ENCODE results near the gene LSM14A.
"Not testable (repeated sequence)": the region's sequence is repeated elsewhere in the genome, so short reads cannot be mapped to it uniquely, and the experiment has no call there.

Gene LSM14A

DNA sequence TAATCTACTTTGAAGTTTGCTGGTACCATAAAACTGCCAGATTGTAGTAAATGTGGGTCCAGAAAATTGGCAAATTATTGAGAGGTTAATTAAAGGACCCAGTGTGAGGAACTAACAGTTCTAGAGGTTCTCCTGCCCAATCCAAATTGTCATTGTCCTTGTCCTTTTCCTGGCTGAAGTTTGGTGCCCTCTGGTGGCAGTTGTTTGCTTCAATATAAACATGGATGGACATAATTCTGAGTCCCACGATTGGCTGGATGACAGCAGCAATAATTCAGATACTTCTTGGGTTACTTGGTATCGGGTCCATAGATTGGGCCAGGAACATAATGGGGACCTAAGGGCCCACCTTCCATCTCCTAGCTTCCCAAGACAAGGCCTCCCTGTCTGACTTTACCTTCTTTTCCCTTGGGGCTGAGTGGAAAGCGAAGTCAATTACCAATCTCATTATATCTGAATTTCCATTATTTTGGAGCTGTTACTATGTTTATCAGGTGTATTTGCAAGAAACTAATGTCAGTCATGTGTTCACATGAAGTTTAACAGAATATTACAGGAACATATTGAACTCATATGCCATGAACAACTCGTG lies 48.3 kb downstream of the LSM14A start:
- in situ Hi-C loops (cut with MboI; ENCODE audit: low pct_unique_long_range_greater_than_20kb, low sequenced_read_pairs), result no loop called here
- peak; percentile 66 for DNase-seq

DNA sequence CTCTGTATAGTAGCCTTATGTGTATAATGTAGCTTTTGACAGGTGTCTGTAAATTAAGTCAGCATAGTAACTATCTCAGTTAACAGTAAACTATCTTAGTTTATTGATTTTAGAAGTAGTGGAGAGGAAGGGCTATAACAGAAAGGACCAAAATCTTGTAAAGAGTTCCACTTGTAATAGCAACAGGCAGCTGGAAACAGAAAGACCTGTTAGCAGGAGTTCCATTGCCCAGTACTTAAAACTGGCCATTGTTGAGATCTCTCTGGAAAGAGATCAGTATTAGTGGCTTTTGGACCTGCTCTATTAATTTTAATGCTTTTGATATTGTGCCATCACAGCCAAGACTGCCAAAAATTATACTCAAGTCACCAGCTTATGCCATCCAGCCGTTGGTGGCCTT lies 50.1 kb downstream of the LSM14A start:
- no peak for DNase-seq
- in situ Hi-C loops (cut with MboI; ENCODE audit: low pct_unique_long_range_greater_than_20kb, low sequenced_read_pairs), result no loop called here

DNA sequence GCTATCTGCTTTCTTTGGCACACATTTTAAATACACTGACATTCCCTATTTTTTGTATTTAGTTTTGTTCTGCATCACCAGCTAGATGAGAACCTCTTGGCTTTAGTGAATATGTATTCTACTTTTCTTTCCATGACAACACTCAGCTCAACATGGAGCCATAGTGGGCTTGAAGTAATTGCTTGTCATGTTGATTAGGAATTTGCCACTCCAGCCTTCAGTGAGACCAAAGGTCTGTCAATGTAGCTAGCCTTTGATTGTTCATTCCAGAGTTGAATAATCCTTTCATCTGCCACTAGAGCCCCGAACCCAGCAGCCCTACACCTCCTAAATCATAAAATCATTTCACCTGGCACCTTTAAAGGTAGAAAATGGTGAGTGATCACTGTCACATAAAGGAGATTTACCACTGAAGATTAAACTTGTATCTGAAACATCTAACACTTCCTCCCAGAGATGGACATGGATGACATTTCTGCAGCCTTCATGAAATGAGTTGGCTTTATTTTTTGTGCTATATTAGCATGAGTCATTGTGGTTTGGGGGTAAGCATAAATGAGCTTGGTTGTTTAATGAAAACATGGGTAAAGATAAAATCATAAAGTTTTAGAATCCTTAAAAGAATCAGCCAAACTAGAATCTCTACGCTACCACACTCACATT lies 52.8 kb downstream of the LSM14A start:
- DNase-seq, result no peak
- in situ Hi-C loops (cut with MboI; ENCODE audit: low pct_unique_long_range_greater_than_20kb, low sequenced_read_pairs), result no loop called here

DNA sequence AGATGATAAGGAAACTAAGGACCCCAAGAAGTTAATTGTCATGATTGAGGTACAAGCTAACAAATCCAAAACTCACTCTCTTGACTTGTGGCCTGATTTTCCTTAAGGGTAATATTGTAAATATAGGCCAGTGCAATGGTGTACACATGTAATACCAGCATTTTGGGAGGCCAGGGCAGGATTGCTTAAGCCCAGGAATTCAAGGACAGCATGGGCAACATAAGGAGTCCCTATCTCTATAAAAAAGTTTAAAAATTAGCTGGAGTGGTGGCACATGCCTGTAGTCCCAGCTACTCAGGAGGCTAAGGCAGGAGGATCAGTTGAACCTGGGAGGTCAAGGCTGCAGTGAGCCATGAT lies 53.3 kb downstream of the LSM14A start:
- DNase-seq, result no peak
- in situ Hi-C loops (cut with MboI; ENCODE audit: low pct_unique_long_range_greater_than_20kb, low sequenced_read_pairs), result no loop called here

DNA sequence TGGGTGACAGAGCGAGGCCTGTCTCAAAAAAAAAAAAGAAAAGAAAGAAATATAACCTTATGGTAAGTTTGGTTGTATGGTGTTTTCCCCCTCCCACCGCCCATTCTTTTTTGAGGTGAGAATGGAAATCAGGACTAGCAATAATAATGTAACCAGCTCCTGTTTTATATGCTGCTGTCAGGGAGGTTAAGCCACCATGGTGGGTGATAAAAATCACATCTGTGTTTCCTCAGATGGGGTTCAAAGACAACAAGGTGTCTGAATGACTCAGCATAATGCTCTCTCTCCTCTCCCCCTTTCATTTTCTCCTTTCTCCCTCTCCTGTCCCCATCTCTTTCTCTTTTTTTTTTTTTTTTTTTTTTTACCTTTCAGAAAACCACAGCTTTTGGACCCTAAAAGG lies 53.7 kb downstream of the LSM14A start:
- in situ Hi-C loops (cut with MboI; ENCODE audit: low pct_unique_long_range_greater_than_20kb, low sequenced_read_pairs), result no loop called here
- DNase-seq, result no peak

DNA sequence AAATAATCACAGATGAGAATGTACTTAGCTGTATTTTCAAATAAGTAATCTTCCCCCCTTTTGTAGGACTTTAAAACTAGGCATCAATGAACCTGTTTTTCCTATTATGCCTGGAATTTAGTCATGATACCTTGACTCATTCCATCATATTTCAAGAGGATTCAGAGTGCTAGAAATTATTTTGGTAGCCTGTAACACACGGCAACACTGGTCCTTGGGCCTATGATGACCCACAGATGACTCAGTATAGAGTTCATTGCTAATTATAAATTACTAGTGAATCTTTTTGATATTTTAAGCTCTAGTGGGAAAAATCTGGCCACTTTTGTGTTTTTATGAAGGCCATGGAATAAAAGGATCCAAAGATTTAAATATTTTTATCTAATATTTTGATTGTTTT lies 56.0 kb downstream of the LSM14A start:
- in situ Hi-C loops (cut with MboI; ENCODE audit: low pct_unique_long_range_greater_than_20kb, low sequenced_read_pairs), result no loop called here
- DNase-seq, result no peak

DNA sequence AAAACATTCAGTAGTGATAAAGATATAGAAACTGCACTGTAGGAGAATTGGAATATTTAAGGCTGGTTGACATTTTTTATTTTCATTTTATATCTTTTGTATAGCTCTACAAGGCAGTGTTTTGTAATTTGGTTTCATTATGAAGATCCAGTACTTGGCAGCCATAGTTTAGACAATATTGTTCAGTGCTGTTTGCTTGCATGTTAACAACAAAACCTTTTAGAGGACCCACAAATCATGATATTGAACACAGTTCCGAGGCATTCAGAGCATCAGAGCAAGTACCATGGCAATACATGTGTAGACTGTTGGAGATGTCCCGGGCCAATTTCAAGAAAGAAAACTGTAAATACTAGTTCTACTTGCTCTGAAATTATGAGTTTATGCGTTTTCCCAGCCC lies 56.5 kb downstream of the LSM14A start:
- in situ Hi-C loops (cut with MboI; ENCODE audit: low pct_unique_long_range_greater_than_20kb, low sequenced_read_pairs), result no loop called here
- DNase-seq, result no peak

DNA sequence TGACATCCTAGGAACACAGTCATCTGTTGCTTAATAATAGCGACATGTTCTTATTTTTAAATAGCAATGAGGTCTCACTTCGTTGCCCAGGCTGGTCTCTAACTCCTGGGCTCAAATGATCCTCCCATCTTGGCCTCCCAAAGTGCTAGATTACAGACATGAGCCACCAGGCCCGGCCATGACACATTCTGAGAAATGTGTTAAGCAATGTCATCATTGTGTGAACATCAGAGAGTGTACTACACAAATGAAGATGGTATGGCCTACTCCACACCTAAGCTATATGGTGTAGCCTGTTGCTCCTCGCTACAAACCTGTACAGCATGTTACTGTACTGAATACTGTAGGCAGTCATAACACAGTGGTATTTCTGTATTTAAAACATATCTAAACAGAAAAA lies 57.4 kb downstream of the LSM14A start:
- no peak for DNase-seq
- in situ Hi-C loops (cut with MboI; ENCODE audit: low pct_unique_long_range_greater_than_20kb, low sequenced_read_pairs), result no loop called here

DNA sequence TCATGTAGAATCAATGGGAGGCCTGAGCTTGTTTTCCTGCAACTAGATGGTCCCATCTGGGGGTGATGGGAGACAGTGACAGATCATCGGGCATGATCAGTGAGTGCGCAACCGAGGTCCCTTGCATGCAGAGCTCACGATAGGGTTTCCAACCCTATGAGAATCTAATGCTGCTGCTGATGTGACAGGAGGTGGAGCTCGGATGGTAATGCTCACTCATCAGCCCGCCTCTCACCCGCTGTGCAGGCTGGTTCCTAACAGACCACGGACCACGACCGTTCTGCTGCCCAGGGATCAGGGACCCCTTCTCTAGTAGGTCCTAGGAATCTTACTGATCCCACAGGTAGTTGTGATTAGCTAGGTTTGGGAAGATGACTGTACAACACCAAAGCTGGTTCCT lies 58.5 kb downstream of the LSM14A start:
- no peak for DNase-seq
- in situ Hi-C loops (cut with MboI; ENCODE audit: low pct_unique_long_range_greater_than_20kb, low sequenced_read_pairs), result no loop called here

DNA sequence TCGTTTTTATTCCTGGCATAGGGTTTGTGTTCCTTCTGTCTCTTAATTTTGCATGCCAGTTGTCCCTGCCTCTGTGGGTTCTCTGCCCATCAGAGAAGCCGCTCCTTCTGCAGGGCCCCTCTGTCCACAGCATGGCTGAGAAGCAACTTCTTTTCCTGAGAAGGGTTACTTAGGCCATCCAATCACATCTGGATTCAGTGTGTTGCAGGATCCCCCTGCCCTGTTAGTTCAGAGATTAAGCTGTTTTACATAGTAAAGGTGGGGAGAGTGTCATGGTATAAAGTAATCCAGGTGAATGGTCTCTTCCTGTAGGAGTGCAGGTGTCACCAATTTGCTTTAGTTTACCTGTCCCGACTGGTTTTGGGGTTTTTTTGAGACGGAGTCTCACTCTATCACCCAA lies 59.1 kb downstream of the LSM14A start:
- in situ Hi-C loops (cut with MboI; ENCODE audit: low pct_unique_long_range_greater_than_20kb, low sequenced_read_pairs), result no loop called here
- no peak for DNase-seq

DNA sequence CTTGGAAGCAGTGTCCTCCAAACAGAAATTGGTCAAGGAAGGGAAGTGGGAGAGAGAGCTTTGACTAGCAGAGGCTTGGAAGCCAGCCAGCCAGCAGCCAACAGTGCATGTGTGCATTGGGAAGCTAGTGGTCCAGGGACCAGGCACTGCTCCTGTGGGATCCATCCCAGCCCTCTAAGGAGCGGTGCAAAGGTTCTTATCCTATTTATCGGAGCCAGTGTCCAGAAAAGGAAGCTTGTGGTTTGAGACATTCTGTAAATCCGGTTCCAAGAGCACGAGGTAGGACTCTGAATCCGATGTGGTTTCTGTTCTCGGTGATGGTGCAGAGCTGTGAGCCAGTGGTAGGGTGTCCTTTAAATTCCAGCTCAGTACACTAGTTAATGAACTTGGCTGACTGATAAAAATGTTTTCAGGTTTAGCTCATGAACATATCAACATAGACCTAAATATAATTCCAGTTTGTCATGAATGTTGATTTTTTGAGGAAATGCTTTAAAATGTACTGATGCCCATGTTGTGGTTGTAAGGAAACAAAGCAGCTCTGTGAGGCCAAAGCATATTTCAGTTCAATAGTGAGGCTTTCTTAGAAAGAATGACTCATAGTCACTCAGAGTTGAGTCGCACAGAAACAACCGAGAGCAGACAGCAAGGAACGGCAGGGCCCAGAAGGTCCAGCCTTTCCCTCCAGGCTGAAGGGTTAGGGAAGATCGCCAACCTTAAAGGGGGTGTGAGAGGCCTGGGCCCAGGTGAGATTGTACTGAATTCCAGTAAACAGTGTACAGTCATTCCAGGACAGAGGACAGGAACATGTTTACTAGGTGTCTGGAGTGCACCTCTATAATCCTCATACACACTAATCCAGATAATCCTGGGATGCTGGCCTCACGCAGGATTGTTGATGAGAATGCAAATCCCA lies 60.5 kb downstream of the LSM14A start:
- in situ Hi-C loops (cut with MboI; ENCODE audit: low pct_unique_long_range_greater_than_20kb, low sequenced_read_pairs), result no loop called here
- peak; percentile 28 for DNase-seq

DNA sequence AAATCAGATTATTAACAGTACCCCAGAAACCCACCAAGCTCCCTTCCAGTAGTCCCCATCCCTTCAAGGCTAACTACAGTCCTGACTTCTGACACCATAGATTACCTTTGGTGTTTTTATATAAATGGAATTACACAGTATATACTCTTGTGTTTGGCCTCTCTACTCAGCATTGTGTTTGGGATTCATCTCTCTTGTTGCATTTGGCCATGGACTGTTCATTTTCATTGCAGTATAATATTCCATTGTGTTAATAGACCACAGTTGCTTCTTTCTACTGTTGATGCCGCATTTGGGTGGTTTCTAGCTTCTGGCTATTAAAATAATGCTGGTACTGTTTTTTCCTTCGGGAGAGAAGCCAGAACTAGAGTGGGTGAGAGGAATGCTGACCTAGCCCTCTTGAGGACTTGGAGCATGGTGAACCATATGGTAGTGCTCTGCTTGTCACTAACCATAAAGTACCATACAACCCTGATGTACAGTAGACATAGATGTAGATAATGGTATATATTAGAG lies 63.2 kb downstream of the LSM14A start:
- in situ Hi-C loops (cut with MboI; ENCODE audit: low pct_unique_long_range_greater_than_20kb, low sequenced_read_pairs), result no loop called here
- DNase-seq, result no peak

DNA sequence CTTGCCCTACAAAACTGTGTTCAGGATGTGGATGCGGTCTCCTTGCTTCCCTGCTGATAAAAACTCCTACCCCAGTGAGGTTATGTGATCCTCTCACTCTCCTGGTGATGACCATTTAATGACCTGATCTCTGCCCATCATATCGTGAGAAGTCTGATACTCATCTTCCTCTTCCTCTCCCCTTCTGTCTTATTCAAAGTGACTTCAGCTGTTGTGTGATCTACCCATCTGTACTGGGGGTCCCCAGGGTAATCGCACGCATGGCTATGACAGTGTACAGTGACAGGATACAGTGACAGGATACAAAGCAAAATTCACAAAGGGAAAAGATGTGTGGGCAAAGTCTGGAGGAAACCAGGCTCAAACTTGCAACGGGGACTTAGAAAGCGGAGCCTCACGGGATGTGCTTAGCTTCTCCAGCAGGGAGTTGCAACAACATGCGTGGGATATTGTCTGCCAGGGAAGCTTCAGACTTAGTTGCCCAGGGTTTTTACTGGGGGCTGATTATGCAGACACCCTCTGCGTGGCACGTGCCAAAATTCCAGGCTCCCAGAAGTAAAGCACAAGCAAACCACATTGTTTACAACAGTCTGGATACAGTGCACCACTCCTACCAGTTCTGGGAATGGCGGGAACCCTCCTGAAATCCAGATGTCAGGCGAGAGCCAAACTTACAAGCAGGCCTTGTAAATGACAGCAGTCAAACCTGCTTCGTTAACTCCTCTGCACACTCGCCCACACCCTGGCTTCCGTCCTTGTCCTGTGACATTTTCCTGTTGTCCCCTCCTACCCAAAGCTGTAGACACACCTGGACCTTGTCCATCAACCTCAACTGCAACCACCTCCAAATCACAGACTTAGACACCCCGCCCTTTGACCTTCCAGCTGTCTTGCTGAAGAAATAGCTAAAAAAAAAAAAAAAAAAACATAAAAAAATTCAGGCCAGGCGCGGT lies 64.0 kb downstream of the LSM14A start:
- in situ Hi-C loops (cut with MboI; ENCODE audit: low pct_unique_long_range_greater_than_20kb, low sequenced_read_pairs), result no loop called here
- no peak for DNase-seq

DNA sequence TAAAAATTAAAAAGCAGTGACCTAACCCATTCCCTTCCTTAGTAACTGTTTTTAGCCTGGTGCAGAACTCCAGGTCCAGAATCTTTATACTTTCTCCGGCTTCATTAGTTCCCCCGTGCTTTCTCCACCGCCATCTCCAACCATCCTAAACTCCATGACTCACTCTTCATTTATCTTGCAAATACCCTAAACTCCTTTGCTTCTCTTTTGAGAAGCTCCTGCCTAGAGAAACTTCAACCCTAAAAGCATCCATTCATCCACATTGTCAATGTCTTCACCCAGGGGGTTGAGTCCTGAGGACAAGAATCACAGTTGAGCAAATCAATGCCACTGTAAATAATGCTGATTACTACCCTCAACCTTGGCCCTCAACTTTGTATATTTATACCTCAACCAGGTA lies 65.0 kb downstream of the LSM14A start:
- in situ Hi-C loops (cut with MboI; ENCODE audit: low pct_unique_long_range_greater_than_20kb, low sequenced_read_pairs), result no loop called here
- DNase-seq, result no peak

DNA sequence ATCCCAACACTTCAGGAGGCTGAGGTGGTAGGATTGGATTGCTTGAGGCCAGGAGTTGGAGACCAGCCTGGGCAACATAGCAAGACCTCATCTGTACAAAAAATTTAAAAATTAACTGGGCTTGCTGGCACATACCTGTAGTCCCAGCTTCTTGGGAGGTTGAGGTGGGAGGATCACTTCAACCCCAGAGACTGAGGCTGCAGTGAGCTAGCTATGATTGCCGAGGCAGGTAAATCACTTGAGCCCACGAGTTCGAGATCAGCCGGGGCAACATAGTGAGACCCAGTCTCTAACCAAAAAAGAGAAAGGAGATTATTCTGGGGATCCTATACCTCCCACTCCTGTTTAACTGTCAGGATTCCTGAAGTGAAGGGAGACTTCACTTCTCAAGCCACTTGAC lies 65.6 kb downstream of the LSM14A start:
- DNase-seq, result no peak
- in situ Hi-C loops (cut with MboI; ENCODE audit: low pct_unique_long_range_greater_than_20kb, low sequenced_read_pairs), result no loop called here

DNA sequence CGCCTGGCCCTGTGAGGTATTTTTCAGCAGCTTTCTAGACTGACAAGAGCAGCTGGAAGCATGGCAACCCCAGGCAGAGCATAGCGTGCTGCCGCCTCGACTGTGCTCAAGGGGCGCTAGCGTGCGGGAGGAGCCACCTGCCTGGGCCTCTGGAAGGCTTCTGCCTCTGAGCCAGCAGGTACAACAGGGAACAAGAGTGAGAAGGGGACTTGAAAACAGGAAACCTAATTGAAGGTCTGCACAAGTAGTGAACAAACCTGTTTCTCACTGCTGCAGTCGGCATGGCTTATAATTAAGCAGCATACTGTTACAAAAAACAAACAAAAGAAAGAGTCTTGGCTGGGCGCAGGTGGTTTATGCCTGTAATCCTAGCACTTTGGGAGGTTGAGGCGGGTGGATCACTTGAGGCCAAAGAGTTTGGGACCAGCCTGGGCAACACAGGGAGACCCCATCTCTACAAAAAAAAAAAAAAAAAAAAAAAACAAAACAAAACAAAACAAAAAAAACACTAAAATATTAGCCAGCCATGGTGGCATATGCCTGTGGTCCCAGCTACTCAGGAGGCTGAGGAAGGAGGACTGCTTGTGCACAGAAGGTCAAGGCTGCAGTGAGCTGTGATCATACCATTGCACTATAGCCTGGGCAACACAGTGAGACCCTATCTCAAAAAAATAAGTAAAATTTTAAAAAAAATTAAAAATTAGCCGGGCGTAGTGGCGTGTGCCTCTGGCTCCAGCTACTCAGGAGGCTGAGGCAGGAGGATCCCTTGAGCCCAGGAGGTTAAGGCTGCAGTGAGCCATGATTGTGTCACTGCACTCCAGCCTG lies 69.4 kb downstream of the LSM14A start:
- DNase-seq, result peak; percentile 36
- in situ Hi-C loops (cut with MboI; ENCODE audit: low pct_unique_long_range_greater_than_20kb, low sequenced_read_pairs), result no loop called here

DNA sequence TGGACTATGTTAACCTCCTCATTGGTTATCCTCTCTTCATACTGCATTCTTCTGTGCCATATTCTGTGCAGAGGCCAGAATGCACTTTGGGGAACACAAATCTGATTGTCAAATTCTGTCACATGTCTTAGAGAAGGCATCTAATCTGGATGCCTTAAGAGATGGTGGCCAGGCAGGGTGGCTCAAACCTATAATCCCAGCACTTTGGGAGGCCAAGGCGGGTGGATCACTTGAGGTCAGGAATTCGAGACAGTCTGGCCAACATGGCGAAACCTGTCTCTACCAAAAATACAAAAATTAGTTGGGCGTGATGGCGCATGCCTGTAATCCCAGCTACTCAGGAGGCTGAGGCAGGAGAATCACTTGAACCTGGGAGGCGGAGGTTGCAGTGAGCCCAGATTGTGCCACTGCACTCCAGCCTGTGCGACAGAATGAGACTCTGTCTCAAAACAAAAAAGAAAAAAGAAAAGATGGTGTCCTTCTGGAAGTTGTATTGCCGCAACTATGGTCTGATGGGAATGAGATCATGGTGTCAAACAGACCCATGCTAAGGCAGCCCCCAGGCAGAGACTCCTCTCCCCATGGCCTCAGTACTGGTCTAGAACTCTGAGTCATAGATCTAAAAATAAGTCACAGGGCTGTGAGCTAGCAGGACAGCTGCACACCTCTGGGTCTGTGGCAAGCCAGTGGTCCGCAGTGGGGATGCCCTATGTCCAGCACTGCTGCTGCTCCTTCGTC lies 71.0 kb downstream of the LSM14A start:
- in situ Hi-C loops (cut with MboI; ENCODE audit: low pct_unique_long_range_greater_than_20kb, low sequenced_read_pairs); DNase-seq: not testable (repeated sequence)

Data from KBM-7 (cell line).